Neural crest cell (in vitro differentiated cells): ENCODE results near the gene MGMT. TPM values are rescaled to one million over a fixed set of nuclear protein-coding genes. Genes with fewer than 3 reads are reported as not detected.

ENCODE experiments used
- DNase-seq: peaks from one replicate; pipeline ENCODE4 v3.0.0; 2021; ENCODE audit warnings: low read depth, mixed read lengths, low spot score
- H3K27ac Mint-ChIP-seq: one replicate; pipeline ENCODE4 v1.8.0; 2021; ENCODE audit warnings: mild to moderate bottlenecking, mixed read lengths; ENCODE audit not compliant: unreplicated experiment
- H3K27me3 Mint-ChIP-seq: 2 replicates; pipeline ENCODE4 v1.8.0; 2021; ENCODE audit warnings: low read depth, mild to moderate bottlenecking, mixed read lengths
- H3K36me3 Mint-ChIP-seq: 2 replicates; pipeline ENCODE4 v1.8.0; 2021; ENCODE audit warnings: low read depth, mild to moderate bottlenecking, mixed read lengths
- H3K4me1 Mint-ChIP-seq: 2 replicates; pipeline ENCODE4 v1.8.0; 2021; ENCODE audit warnings: mixed read lengths
- H3K4me3 Mint-ChIP-seq: one replicate; pipeline ENCODE4 v1.8.0; 2021; ENCODE audit warnings: mild to moderate bottlenecking, mixed read lengths
- H3K9me3 Mint-ChIP-seq: 2 replicates; pipeline ENCODE4 v1.8.0; 2021; ENCODE audit warnings: mixed read lengths
- total RNA-seq: library from RNA; stranded (reverse); gene quantifications from 2 replicates; pipeline ENCODE4 v1.2.1, GENCODE V29; 2021
- TF ChIP-seq, protein P1 (sequence below): fragments of 200-600 bp; sonication (generic); conservative IDR thresholded peaks from 2 replicates; pipeline ENCODE4 v1.5.0; 2021; ENCODE audit warnings: antibody characterized with exemption, mild to moderate bottlenecking

MGMT gene
- total RNA-seq, 1 donor from 2014 or later: 15.8 TPM

DNA sequence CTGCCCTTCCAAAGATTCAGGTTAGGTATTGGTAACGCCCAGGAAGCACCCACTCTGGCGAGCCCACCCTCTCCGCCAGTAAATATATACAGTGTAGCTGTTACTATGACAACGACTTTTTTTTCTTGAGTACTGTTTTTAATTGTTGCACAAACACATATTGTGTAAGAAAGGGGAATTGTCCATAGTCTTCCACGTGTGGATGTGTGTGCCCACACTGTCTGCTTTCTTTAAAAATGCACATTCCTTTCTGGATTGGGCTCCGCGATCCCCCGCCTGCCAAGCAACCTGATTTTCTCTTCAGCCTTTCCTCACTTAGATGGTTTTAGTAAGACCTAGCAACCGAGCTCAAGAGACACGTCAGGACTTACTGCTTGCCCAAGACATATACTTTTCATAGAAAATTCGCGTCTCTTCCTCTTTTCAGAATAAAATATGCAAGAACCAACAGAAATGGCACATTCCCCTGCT lies 249.2 kb downstream of the MGMT start:
- H3K4me3 Mint-ChIP-seq: no peak overlapping the region
- H3K4me1 Mint-ChIP-seq: peaks cover 6% of the 10 kb centered on the region
- H3K36me3 Mint-ChIP-seq: peaks cover 5% of the 10 kb centered on the region
- H3K27ac Mint-ChIP-seq: no peak overlapping the region
- DNase-seq: no peak
- TF ChIP-seq, protein P1, sequence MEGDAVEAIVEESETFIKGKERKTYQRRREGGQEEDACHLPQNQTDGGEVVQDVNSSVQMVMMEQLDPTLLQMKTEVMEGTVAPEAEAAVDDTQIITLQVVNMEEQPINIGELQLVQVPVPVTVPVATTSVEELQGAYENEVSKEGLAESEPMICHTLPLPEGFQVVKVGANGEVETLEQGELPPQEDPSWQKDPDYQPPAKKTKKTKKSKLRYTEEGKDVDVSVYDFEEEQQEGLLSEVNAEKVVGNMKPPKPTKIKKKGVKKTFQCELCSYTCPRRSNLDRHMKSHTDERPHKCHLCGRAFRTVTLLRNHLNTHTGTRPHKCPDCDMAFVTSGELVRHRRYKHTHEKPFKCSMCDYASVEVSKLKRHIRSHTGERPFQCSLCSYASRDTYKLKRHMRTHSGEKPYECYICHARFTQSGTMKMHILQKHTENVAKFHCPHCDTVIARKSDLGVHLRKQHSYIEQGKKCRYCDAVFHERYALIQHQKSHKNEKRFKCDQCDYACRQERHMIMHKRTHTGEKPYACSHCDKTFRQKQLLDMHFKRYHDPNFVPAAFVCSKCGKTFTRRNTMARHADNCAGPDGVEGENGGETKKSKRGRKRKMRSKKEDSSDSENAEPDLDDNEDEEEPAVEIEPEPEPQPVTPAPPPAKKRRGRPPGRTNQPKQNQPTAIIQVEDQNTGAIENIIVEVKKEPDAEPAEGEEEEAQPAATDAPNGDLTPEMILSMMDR: no peak
- H3K27me3 Mint-ChIP-seq: no peaks in the 10 kb centered on the region
- no peaks in the 10 kb centered on the region for H3K9me3 Mint-ChIP-seq

DNA sequence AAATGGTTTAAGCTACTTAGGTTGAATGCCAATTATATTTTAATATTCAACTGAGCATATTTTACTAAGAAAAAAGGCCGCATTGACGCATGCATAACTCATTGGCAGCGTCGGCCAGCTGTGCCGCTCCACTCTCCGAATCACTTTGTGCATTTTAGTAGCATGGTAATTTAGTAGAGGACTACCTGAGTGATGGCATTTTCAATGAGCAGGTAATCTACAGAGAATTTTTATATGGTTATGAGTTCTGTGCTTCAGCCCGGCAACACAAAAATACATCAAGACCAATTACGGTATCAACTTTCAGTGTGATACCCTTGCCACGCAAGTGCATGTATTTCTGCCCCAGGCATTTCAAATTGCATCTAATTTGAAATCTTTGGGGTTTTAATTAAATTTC lies 249.8 kb downstream of the MGMT start:
- peaks cover 7% of the 10 kb centered on the region for H3K36me3 Mint-ChIP-seq
- no peaks in the 10 kb centered on the region for H3K9me3 Mint-ChIP-seq
- no peak for DNase-seq
- no peak overlapping the region for H3K4me3 Mint-ChIP-seq
- no peak overlapping the region for H3K27ac Mint-ChIP-seq
- H3K27me3 Mint-ChIP-seq: no peaks in the 10 kb centered on the region
- peaks cover 6% of the 10 kb centered on the region for H3K4me1 Mint-ChIP-seq
- TF ChIP-seq, protein P1: no peak

DNA sequence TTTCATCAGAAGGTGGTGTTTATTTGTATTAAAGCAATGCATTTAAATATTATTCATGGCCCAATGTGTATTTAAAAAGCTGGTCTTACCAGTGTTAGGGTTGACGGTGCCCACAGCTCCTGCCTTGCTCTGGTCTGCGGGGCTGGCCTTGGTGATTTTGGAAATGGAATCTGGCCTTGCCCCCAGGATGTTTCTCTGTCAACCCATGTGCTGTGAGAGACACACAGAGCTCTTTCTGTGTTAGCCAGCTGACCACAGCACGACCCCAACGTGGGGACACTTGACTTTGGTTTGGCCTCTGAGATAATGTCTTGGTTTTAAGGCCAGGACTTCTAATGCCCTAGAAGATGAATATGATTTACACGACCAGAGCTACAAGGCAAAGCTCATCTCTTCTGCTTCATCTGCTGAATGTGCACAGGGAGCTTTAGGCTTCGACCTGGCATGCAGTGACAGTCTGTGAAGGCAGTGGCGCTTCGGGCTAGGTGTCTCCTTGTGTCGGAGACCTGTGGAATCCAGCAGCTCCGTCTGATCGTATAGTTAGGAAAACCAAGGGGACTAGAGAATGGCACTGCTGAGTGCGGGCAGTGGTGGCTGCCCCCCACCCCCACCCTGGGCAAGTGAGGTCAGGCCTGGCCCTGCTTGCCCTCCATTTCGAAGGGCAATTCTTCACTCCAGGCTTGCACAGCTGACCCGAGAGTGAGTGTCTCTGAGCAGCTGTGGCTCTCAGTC lies 250.9 kb downstream of the MGMT start:
- TF ChIP-seq, protein P1: no peak
- no peak for DNase-seq
- no peaks in the 10 kb centered on the region for H3K27me3 Mint-ChIP-seq
- H3K36me3 Mint-ChIP-seq: peaks cover 7% of the 10 kb centered on the region
- no peak overlapping the region for H3K4me3 Mint-ChIP-seq
- peaks cover 6% of the 10 kb centered on the region for H3K4me1 Mint-ChIP-seq
- no peak overlapping the region for H3K27ac Mint-ChIP-seq
- no peaks in the 10 kb centered on the region for H3K9me3 Mint-ChIP-seq

GRCh38 chr10:129718548-129719414 lies 251.7 kb downstream of the MGMT start:
- Mint-ChIP-seq H3K9me3 (no peaks in the 10 kb centered on the region), H3K27ac (no peak overlapping the region), H3K4me1 (peaks cover 6% of the 10 kb centered on the region), H3K36me3 (peaks cover 7% of the 10 kb centered on the region), H3K27me3 (no peaks in the 10 kb centered on the region), H3K4me3 (no peak overlapping the region)
- DNase-seq: no peak
- TF ChIP-seq, protein P1: no peak

DNA sequence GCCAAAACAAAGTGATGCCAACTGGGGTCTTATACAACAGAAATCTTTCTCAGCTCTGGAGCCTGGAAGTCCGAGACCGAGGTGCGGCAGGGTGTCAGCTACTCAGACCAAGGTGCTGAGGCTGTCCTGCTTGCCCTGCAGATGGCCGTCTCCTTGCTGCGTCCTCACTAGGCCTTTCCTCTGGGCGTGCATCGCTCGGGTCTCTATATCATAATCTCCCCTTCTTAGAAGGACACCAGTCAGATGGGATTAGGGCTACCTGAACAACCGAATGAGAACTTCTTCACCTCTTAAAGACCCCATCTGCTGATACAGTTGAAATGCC lies 252.3 kb downstream of the MGMT start:
- H3K27me3 Mint-ChIP-seq: no peaks in the 10 kb centered on the region
- TF ChIP-seq, protein P1: no peak
- H3K4me1 Mint-ChIP-seq: peaks cover 6% of the 10 kb centered on the region

More for the DNA sequence above, 252.3 kb downstream of the MGMT start:
- no peaks in the 10 kb centered on the region for H3K9me3 Mint-ChIP-seq
- no peak for DNase-seq
- no peak overlapping the region for H3K27ac Mint-ChIP-seq
- peaks cover 7% of the 10 kb centered on the region for H3K36me3 Mint-ChIP-seq
- H3K4me3 Mint-ChIP-seq: no peak overlapping the region
